Measurements from ENCODE around the gene ASH1L. TPM values are rescaled to one million over a fixed set of nuclear protein-coding genes. Genes with fewer than 3 reads are reported as not detected.

Gene ASH1L
- total RNA-seq, 1 donor from 2014 or later, result 90.6 TPM

DNA sequence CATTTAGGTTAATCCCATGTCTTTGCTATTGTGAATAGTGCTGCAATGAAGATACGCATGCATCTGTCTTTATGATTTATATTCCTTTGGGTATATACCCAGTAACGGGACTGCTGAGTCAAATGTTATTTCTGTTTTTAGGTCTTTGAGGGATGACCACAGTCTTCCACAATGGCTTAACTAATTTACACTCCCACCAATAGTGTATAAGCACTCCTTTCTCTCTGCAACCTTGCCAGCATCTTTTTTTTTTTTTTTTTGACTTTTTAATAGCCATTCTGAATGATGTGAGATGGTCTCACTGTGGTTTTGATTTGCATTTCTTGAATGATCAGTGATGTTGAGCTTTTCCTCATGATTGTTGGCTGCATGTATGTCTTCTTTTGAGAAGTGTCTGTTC lies 33.5 kb downstream of the ASH1L start:
- TF ChIP-seq CTCF (IDR thresholded peaks at IDR 0.05), result no peak
- H3K4me3 Mint-ChIP-seq, result peak overlapping the region; percentile 74
- DNase-seq (no peak), ATAC-seq (ENCODE audit: low read depth) (peak; percentile 30)
- peaks cover 44% of the 10 kb centered on the region for H3K4me1 Mint-ChIP-seq
- CTCF ChIA-PET, result no interaction called here
- peaks cover 11% of the 10 kb centered on the region for H3K36me3 Mint-ChIP-seq (ENCODE audit: low read depth)
- POLR2A ChIA-PET, result interaction anchor here (0.6 to 2.3 kb wide), 9 partner anchors 17 to 290 kb away, joined by 3 to 14 read pairs (median 5); partner anchors contain the start of gene ASH1L
- H3K27ac Mint-ChIP-seq, result peak overlapping the region; percentile 81
- H3K27me3 Mint-ChIP-seq, result no peaks in the 10 kb centered on the region
- H3K9me3 Mint-ChIP-seq, result no peaks in the 10 kb centered on the region
- intact Hi-C loops (cut with micrococcal nuclease), result no loop called here

GRCh38 chr1:155527677-155528076 lies 34.9 kb downstream of the ASH1L start:
- no peak for ATAC-seq (ENCODE audit: low read depth)
- H3K4me1 Mint-ChIP-seq, result peaks cover 52% of the 10 kb centered on the region
- DNase-seq, result no peak
- no peak for TF ChIP-seq CTCF (IDR thresholded peaks at IDR 0.05)
- POLR2A ChIA-PET, result interaction anchor here (0.6 to 1.1 kb wide), 5 partner anchors 12 to 61 kb away, joined by 3 to 9 read pairs (median 4); partner anchors contain the start of gene ASH1L
- no peak overlapping the region for H3K27ac Mint-ChIP-seq
- H3K36me3 Mint-ChIP-seq (ENCODE audit: low read depth), result peaks cover 2% of the 10 kb centered on the region
- H3K27me3 Mint-ChIP-seq, result no peaks in the 10 kb centered on the region
- no peaks in the 10 kb centered on the region for H3K9me3 Mint-ChIP-seq
- intact Hi-C loops (cut with micrococcal nuclease), result no loop called here
- CTCF ChIA-PET, result interaction anchor here (0.7 kb wide), 1 partner anchor 93 kb away, joined by 3 read pairs; no protein-coding TSS in a partner anchor
- H3K4me3 Mint-ChIP-seq, result no peak overlapping the region

DNA sequence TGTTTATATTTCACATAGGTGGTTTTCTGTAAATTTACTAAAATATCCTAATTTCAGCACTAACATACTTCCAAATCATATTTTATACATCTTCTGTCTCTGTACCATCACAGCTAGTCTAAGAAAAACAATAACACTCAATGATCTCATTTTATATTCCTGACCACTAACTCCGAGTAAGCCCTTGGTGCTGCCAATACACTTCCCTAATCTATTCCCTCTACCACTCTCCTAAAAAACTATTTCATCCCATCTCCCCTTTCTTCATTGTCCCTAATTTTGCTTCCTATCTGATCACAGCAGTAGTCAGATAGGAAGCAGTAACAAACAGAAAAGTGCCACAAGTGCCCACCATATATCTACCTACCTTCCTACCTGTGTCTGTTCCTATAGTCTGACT lies 36.2 kb downstream of the ASH1L start:
- intact Hi-C loops (cut with micrococcal nuclease), result no loop called here
- no peak for TF ChIP-seq CTCF (IDR thresholded peaks at IDR 0.05)
- ATAC-seq (ENCODE audit: low read depth), result no peak
- no peaks in the 10 kb centered on the region for H3K9me3 Mint-ChIP-seq
- POLR2A ChIA-PET, result interaction anchor here (0.6 to 0.7 kb wide), 3 partner anchors 284 to 318 kb away, joined by 3 read pairs; partner anchors contain the start of gene MTX1
- no peak for DNase-seq
- H3K27me3 Mint-ChIP-seq, result no peaks in the 10 kb centered on the region
- no peak overlapping the region for H3K27ac Mint-ChIP-seq
- no peak overlapping the region for H3K4me3 Mint-ChIP-seq
- H3K36me3 Mint-ChIP-seq (ENCODE audit: low read depth), result peaks cover 4% of the 10 kb centered on the region
- H3K4me1 Mint-ChIP-seq, result peaks cover 53% of the 10 kb centered on the region
- CTCF ChIA-PET, result no interaction called here

- peaks cover 19% of the 10 kb centered on the region for H3K36me3 Mint-ChIP-seq (ENCODE audit: low read depth)
Measured at GRCh38 chr1:155522069-155522468, 40.5 kb downstream of the ASH1L start.

GRCh38 chr1:155518484-155518883 lies 44.1 kb downstream of the ASH1L start:
- POLR2A ChIA-PET, result interaction anchor here (0.6 kb wide), 1 partner anchor 44 kb away, joined by 5 read pairs; no protein-coding TSS in a partner anchor
- Mint-ChIP-seq H3K9me3 (no peaks in the 10 kb centered on the region), H3K4me1 (peaks cover 52% of the 10 kb centered on the region), H3K36me3 (ENCODE audit: low read depth) (peaks cover 26% of the 10 kb centered on the region), H3K27me3 (no peaks in the 10 kb centered on the region), H3K27ac (no peak overlapping the region), H3K4me3 (no peak overlapping the region)
- intact Hi-C loops (cut with micrococcal nuclease), result no loop called here
- no peak for TF ChIP-seq CTCF (IDR thresholded peaks at IDR 0.05)
- DNase-seq (no peak), ATAC-seq (ENCODE audit: low read depth) (no peak)
- CTCF ChIA-PET, result no interaction called here

More at GRCh38 chr1:155522069-155522468, 40.5 kb downstream of the ASH1L start:
- H3K27ac Mint-ChIP-seq, result no peak overlapping the region
- ChIA-PET CTCF (no interaction called here), POLR2A (no interaction called here)
- H3K9me3 Mint-ChIP-seq, result no peaks in the 10 kb centered on the region
- peaks cover 47% of the 10 kb centered on the region for H3K4me1 Mint-ChIP-seq
- intact Hi-C loops (cut with micrococcal nuclease), result no loop called here
- H3K4me3 Mint-ChIP-seq, result no peak overlapping the region
- no peak for TF ChIP-seq CTCF (IDR thresholded peaks at IDR 0.05)
- ATAC-seq (ENCODE audit: low read depth) (no peak), DNase-seq (no peak)
- H3K27me3 Mint-ChIP-seq, result no peaks in the 10 kb centered on the region
